ENCODE measurements around the gene SELENOV.

- no peak for TF ChIP-seq CTCF (IDR thresholded peaks at IDR 0.05)
- no peak for TF ChIP-seq POLR2A (IDR thresholded peaks at IDR 0.05)
Observed at GRCh38 chr19:39555883-39556282, 40.9 kb downstream of the SELENOV start.
